PC-9 (cell line): ENCODE results near the gene AP1G1. TPM values are rescaled to one million over a fixed set of nuclear protein-coding genes. Genes with fewer than 3 reads are reported as not detected.
"Not testable (repeated sequence)": the region's sequence is repeated elsewhere in the genome, so short reads cannot be mapped to it uniquely, and the experiment has no call there.

Experiments
- BruUV-seq: library from RNA; stranded (reverse); fragments of 400-500 nt; replicated peaks from 2 replicates; lab custom pipeline; 2021; lab: Mats Ljungman, UMichigan
- CTCF ChIA-PET: fragments of 300-600 bp; sonication (Branson Sonifier 250); formaldehyde crosslinking; loops from one replicate; lab custom pipeline; 2022; ENCODE audit warnings: antibody characterized with exemption; lab: Charles Lee
- POLR2A ChIA-PET: fragments of 300-600 bp; sonication (Branson Sonifier 250); formaldehyde crosslinking; loops from one replicate; lab custom pipeline; 2022; ENCODE audit warnings: antibody characterized with exemption; ENCODE audit not compliant: unreplicated experiment; lab: Charles Lee
- DNase-seq, 2 experiments: peaks; one replicate each; pipeline versions ENCODE4 v3.0.0 to v3.0.0-alpha.2; 2015 to 2022; ENCODE audit warnings: mixed read lengths in 1 of 2
- H2AFZ ChIP-seq: fragments of 200-600 bp; sonication (generic); 2 replicates; pipeline ENCODE4 v1.8.1; 2017; ENCODE audit warnings: antibody characterized with exemption
- H3F3A ChIP-seq: fragments of 200-600 bp; sonication (generic); 2 replicates; pipeline ENCODE4 v1.8.1; 2017; ENCODE audit warnings: antibody characterized with exemption, mild to moderate bottlenecking, low read depth; ENCODE audit not compliant: insufficient read depth
- H3K27ac ChIP-seq: fragments of 200-600 bp; sonication (generic); 2 replicates; pipeline ENCODE4 v1.6.1; 2016; ENCODE audit warnings: mixed run types
- H3K27me3 ChIP-seq: fragments of 200-600 bp; sonication (generic); 2 replicates; pipeline ENCODE4 v1.6.1; 2016; ENCODE audit warnings: low read depth, mixed run types; ENCODE audit not compliant: insufficient read depth
- H3K36me3 ChIP-seq: fragments of 200-600 bp; sonication (generic); 2 replicates; pipeline ENCODE4 v1.6.1; 2016; ENCODE audit warnings: low read depth, mixed run types
- H3K4me1 ChIP-seq: fragments of 200-600 bp; sonication (generic); replicated peaks from 2 replicates; pipeline ENCODE4 v1.6.1; 2016; ENCODE audit warnings: mixed run types; ENCODE audit not compliant: insufficient read depth
- H3K4me2 ChIP-seq: fragments of 200-600 bp; sonication (generic); 2 replicates; pipeline ENCODE4 v1.6.1; 2017; ENCODE audit warnings: mixed run types
- H3K4me3 ChIP-seq: fragments of 200-600 bp; sonication (generic); 2 replicates; pipeline ENCODE4 v1.6.1; 2016; ENCODE audit warnings: mixed run types
- H3K79me2 ChIP-seq: fragments of 200-600 bp; sonication (generic); 2 replicates; pipeline ENCODE4 v1.6.1; 2017; ENCODE audit warnings: low read depth, mixed run types
- H3K9me2 ChIP-seq: fragments of 200-600 bp; sonication (generic); 2 replicates; pipeline ENCODE4 v1.8.1; 2017; ENCODE audit warnings: mild to moderate bottlenecking; ENCODE audit not compliant: insufficient read depth
- H3K9me3 ChIP-seq: fragments of 200-600 bp; sonication (generic); 2 replicates; pipeline ENCODE4 v1.8.1; 2016; ENCODE audit warnings: low read depth; ENCODE audit not compliant: insufficient read depth
- H4K20me1 ChIP-seq: fragments of 200-600 bp; sonication (generic); 2 replicates; pipeline ENCODE4 v1.8.1; 2017; ENCODE audit not compliant: insufficient read depth
- CTCF ChIP-seq: fragments of 200-600 bp; sonication (generic); conservative IDR thresholded peaks from 2 replicates; pipeline ENCODE4 v1.6.1; 2017; ENCODE audit warnings: mixed run types, antibody characterized with exemption, mild to moderate bottlenecking, moderate library complexity
- EZH2 ChIP-seq: fragments of 200-600 bp; sonication (generic); IDR thresholded peaks from 2 replicates; pipeline ENCODE4 v1.8.0; 2017; ENCODE audit warnings: antibody characterized with exemption, low read depth
- intact Hi-C: fragments of 100-400 bp; cut with micrococcal nuclease; formaldehyde crosslinking; loops from one replicate; pipeline ENCODE4 v1.10.0; 2022; ENCODE audit not compliant: unreplicated experiment
- total RNA-seq: library from RNA; stranded (reverse); gene quantifications from 2 replicates; pipeline ENCODE4 v1.2.3, GENCODE V29; 2021

Gene AP1G1
- total RNA-seq, 1 experiment from 2014 or later: 72.5 TPM

DNA sequence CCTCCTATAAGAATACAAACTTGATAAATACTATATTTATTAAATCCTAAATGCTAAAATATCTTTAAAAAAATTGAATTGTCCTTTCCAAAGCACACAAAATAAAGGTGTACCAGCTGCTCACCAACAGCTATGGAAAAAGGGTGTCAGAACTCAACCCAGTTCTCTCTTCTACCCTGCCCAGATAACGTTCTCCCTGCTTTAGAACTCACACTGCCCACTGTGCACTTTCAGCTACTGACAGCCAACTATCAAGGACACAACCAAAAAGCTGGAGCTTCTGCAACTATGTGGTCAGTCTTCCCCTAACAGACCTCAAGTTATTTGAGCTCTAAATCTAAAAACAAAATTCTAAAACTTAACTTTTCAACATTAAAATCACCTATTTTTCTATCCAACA lies 13.7 kb downstream of the AP1G1 start:
- CTCF ChIA-PET: interaction anchor here (0.7 kb wide), 1 partner anchor 1038 kb away, joined by 3 read pairs; no protein-coding TSS in a partner anchor

DNA sequence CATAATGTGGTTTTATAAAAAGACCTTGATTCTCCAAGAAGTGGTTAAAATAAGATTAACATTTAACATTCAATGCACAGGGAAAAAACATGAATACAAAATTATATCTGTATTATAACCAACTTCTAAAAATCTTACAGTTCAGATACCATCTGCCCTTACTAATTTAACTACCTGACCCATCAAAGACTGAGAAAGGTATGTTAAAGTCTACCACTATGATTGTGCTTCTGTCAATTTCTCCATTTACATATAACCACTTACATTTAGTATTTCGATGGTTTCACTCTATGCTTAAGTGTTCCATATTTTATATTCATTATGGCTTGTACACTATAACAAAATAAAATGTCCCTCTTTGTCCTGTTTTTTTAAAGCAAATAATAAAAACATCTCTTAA lies 14.6 kb downstream of the AP1G1 start:
- no peaks in the 10 kb centered on the region for H3K9me2 ChIP-seq
- ChIA-PET POLR2A (no interaction called here), CTCF (interaction anchor here (0.5 kb wide), 1 partner anchor 100 kb away, joined by 4 read pairs; no protein-coding TSS in a partner anchor)
- H4K20me1 ChIP-seq: peaks cover 91% of the 10 kb centered on the region
- intact Hi-C loops: no loop called here
- 0 out of 2 replicates have a peak, but pooled peaks cover 6% of the 10 kb centered on the region for H3K36me3 ChIP-seq
- H3F3A ChIP-seq: peaks cover 8% of the 10 kb centered on the region; the same call in 1 of the 2 replicates
- no peaks in the 10 kb centered on the region for H3K9me3 ChIP-seq
- no peak overlapping the region for H3K27ac ChIP-seq
- BruUV-seq: no TSS peak
- no peak for DNase-seq
- H3K27me3 ChIP-seq: no peaks in the 10 kb centered on the region
- TF ChIP-seq CTCF (no peak), EZH2 (no peak)
- peaks cover 97% of the 10 kb centered on the region for H3K79me2 ChIP-seq
- no peak overlapping the region for H3K4me2 ChIP-seq
- no peak overlapping the region for H2AFZ ChIP-seq
- no peak overlapping the region for H3K4me3 ChIP-seq
- no peaks in the 10 kb centered on the region for H3K4me1 ChIP-seq

More for the DNA sequence above, 13.7 kb downstream of the AP1G1 start:
- intact Hi-C loops: no loop called here
- Histone ChIP-seq H4K20me1 (peaks cover 85% of the 10 kb centered on the region), H3K36me3 (no peaks in the 10 kb centered on the region), H3K9me2 (no peaks in the 10 kb centered on the region), H3F3A (peaks cover 8% of the 10 kb centered on the region; the same call in 1 of the 2 replicates), H3K27me3 (no peaks in the 10 kb centered on the region), H3K4me1 (no peaks in the 10 kb centered on the region), H3K4me3 (no peak overlapping the region), H3K9me3 (no peaks in the 10 kb centered on the region), H3K4me2 (no peak overlapping the region), H3K27ac (no peak overlapping the region), H2AFZ (no peak overlapping the region), H3K79me2 (peaks cover 93% of the 10 kb centered on the region)
- no peak for DNase-seq
- TF ChIP-seq EZH2 (no peak), CTCF (no peak)
- no TSS peak for BruUV-seq
- POLR2A ChIA-PET: interaction anchor here (0.5 to 0.6 kb wide), 2 partner anchors 14 to 72 kb away, joined by 6 to 7 read pairs; no protein-coding TSS in a partner anchor

DNA sequence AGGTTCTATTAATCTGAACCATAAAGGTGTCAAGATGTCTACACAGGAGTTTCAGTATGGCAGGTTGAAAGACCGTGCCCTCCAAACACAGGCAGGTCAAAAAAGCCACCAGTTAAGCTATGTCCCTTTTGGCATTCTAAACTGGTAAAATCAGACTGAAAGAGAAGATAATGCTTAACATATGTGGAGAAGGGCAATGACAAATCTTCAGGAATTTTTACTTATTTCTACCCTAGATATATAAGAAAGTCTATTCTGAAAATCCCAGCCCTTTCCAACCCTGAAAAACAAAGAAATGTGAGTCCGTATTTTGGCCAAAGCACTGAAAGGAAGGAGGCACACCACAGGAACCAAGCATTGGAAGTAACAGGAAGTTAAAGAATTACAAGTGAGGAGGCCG lies 16.5 kb downstream of the AP1G1 start:
- Histone ChIP-seq H4K20me1 (peaks cover 81% of the 10 kb centered on the region), H3K36me3 (peaks cover 20% of the 10 kb centered on the region), H3K4me3 (no peak overlapping the region), H3K4me2 (no peak overlapping the region), H3K4me1 (no peaks in the 10 kb centered on the region), H3K9me2 (no peaks in the 10 kb centered on the region), H3K9me3 (no peaks in the 10 kb centered on the region), H2AFZ (no peak overlapping the region), H3F3A (peaks cover 8% of the 10 kb centered on the region; the same call in 1 of the 2 replicates), H3K27ac (no peak overlapping the region), H3K27me3 (no peaks in the 10 kb centered on the region), H3K79me2 (peaks cover 94% of the 10 kb centered on the region)
- no TSS peak for BruUV-seq
- DNase-seq: no peak
- POLR2A ChIA-PET: interaction anchor here (0.5 kb wide), 1 partner anchor 17 kb away, joined by 16 read pairs; no protein-coding TSS in a partner anchor
- CTCF ChIA-PET: no interaction called here
- no peak for TF ChIP-seq EZH2
- intact Hi-C loops: no loop called here

- intact Hi-C loops: not testable (repeated sequence)
Measured at GRCh38 chr16:71790329-71790728, 18.3 kb downstream of the AP1G1 start.

More at GRCh38 chr16:71790329-71790728, 18.3 kb downstream of the AP1G1 start:
- H3K4me1 ChIP-seq, H3K4me2 ChIP-seq, H3K4me3 ChIP-seq, H3K9me2 ChIP-seq, H2AFZ ChIP-seq, H3F3A ChIP-seq, H3K27me3 ChIP-seq, BruUV-seq, H3K27ac ChIP-seq, POLR2A ChIA-PET, DNase-seq, H3K9me3 ChIP-seq: not testable (repeated sequence)
- CTCF ChIA-PET: interaction anchor here (0.6 kb wide), 1 partner anchor 170 kb away, joined by 3 read pairs; no protein-coding TSS in a partner anchor
- peaks cover 77% of the 10 kb centered on the region for H4K20me1 ChIP-seq
- peaks cover 86% of the 10 kb centered on the region for H3K79me2 ChIP-seq
- H3K36me3 ChIP-seq: peaks cover 20% of the 10 kb centered on the region
